ENCODE results near the gene ATG13.
A peak's percentile ranks its signal among the peaks of the same experiment; 100 is the strongest.
"Not testable (repeated sequence)": the region's sequence is repeated elsewhere in the genome, so short reads cannot be mapped to it uniquely, and the experiment has no call there.

The ATG13 gene

GRCh38 chr11:46664612-46665011, 47.3 kb downstream of the ATG13 start:
- no peak for DNase-seq (ENCODE audit: low read depth in 1 of 2, low spot score in 1 of 2)
- no peak for TF ChIP-seq JUND (IDR thresholded peaks at IDR 0.05; ENCODE audit: low read depth)
- in situ Hi-C loops (cut with HindIII; ENCODE audit: low pct_unique_long_range_greater_than_20kb, low sequenced_read_pairs) = no loop called here

GRCh38 chr11:46665356-46665755, 48.0 kb downstream of the ATG13 start:
- in situ Hi-C loops (cut with HindIII; ENCODE audit: low pct_unique_long_range_greater_than_20kb, low sequenced_read_pairs) = no loop called here
- DNase-seq (ENCODE audit: low read depth in 1 of 2, low spot score in 1 of 2) = no peak
- no peak for TF ChIP-seq JUND (IDR thresholded peaks at IDR 0.05; ENCODE audit: low read depth)

- in situ Hi-C loops (cut with HindIII; ENCODE audit: low pct_unique_long_range_greater_than_20kb, low sequenced_read_pairs) = no loop called here
- TF ChIP-seq JUND (IDR thresholded peaks at IDR 0.05; ENCODE audit: low read depth) = no peak
- DNase-seq (ENCODE audit: low read depth in 1 of 2, low spot score in 1 of 2) = no peak
Measured at GRCh38 chr11:46666516-46666915, 49.2 kb downstream of the ATG13 start.

GRCh38 chr11:46667043-46667481, 49.7 kb downstream of the ATG13 start:
- DNase-seq (ENCODE audit: low read depth in 1 of 2, low spot score in 1 of 2) = no peak
- TF ChIP-seq JUND (IDR thresholded peaks at IDR 0.05; ENCODE audit: low read depth) = no peak
- in situ Hi-C loops (cut with HindIII; ENCODE audit: low pct_unique_long_range_greater_than_20kb, low sequenced_read_pairs) = no loop called here

- no peak for TF ChIP-seq JUND (IDR thresholded peaks at IDR 0.05; ENCODE audit: low read depth)
- in situ Hi-C loops (cut with HindIII; ENCODE audit: low pct_unique_long_range_greater_than_20kb, low sequenced_read_pairs) = no loop called here
- DNase-seq (ENCODE audit: low read depth in 1 of 2, low spot score in 1 of 2) = no peak
Measured at GRCh38 chr11:46668480-46669085, 51.2 kb downstream of the ATG13 start.

GRCh38 chr11:46669711-46670139, 52.4 kb downstream of the ATG13 start:
- TF ChIP-seq JUND (IDR thresholded peaks at IDR 0.05; ENCODE audit: low read depth) = no peak
- in situ Hi-C loops (cut with HindIII; ENCODE audit: low pct_unique_long_range_greater_than_20kb, low sequenced_read_pairs) = no loop called here
- peak in 1 of 2 experiments; percentile 35 for DNase-seq (ENCODE audit: low read depth in 1 of 2, low spot score in 1 of 2)

- DNase-seq (ENCODE audit: low read depth in 1 of 2, low spot score in 1 of 2); in situ Hi-C loops (cut with HindIII; ENCODE audit: low pct_unique_long_range_greater_than_20kb, low sequenced_read_pairs): not testable (repeated sequence)
Measured at GRCh38 chr11:46670521-46670920, 53.2 kb downstream of the ATG13 start.

GRCh38 chr11:46671958-46672315, 54.6 kb downstream of the ATG13 start:
- in situ Hi-C loops (cut with HindIII; ENCODE audit: low pct_unique_long_range_greater_than_20kb, low sequenced_read_pairs) = no loop called here
- DNase-seq (ENCODE audit: low read depth in 1 of 2, low spot score in 1 of 2) = no peak
- TF ChIP-seq JUND (IDR thresholded peaks at IDR 0.05; ENCODE audit: low read depth) = no peak

- in situ Hi-C loops (cut with HindIII; ENCODE audit: low pct_unique_long_range_greater_than_20kb, low sequenced_read_pairs) = no loop called here
- no peak for DNase-seq (ENCODE audit: low read depth in 1 of 2, low spot score in 1 of 2)
- TF ChIP-seq JUND (IDR thresholded peaks at IDR 0.05; ENCODE audit: low read depth) = no peak
Measured at GRCh38 chr11:46672381-46672839, 55.1 kb downstream of the ATG13 start.

- no peak for DNase-seq (ENCODE audit: low read depth in 1 of 2, low spot score in 1 of 2)
- in situ Hi-C loops (cut with HindIII; ENCODE audit: low pct_unique_long_range_greater_than_20kb, low sequenced_read_pairs) = no loop called here
- TF ChIP-seq JUND (IDR thresholded peaks at IDR 0.05; ENCODE audit: low read depth) = no peak
Measured at GRCh38 chr11:46673713-46674462, 56.5 kb downstream of the ATG13 start.

GRCh38 chr11:46674463-46675287, 57.3 kb downstream of the ATG13 start:
- in situ Hi-C loops (cut with HindIII; ENCODE audit: low pct_unique_long_range_greater_than_20kb, low sequenced_read_pairs) = no loop called here
- DNase-seq (ENCODE audit: low read depth in 1 of 2, low spot score in 1 of 2) = peak; percentile 60 to 72
- no peak for TF ChIP-seq JUND (IDR thresholded peaks at IDR 0.05; ENCODE audit: low read depth)

- in situ Hi-C loops (cut with HindIII; ENCODE audit: low pct_unique_long_range_greater_than_20kb, low sequenced_read_pairs) = no loop called here
- DNase-seq (ENCODE audit: low read depth in 1 of 2, low spot score in 1 of 2) = peak; percentile 81 to 84
- no peak for TF ChIP-seq JUND (IDR thresholded peaks at IDR 0.05; ENCODE audit: low read depth)
Measured at GRCh38 chr11:46675288-46675851, 58.0 kb downstream of the ATG13 start.
